CD4-positive, alpha-beta T cell (primary cell): ENCODE measurements around the gene LAMA3. TPM values are rescaled to one million over a fixed set of nuclear protein-coding genes. Genes with fewer than 3 reads are reported as not detected.
A peak's percentile ranks its signal among the peaks of the same experiment; 100 is the strongest.

ENCODE experiments used
- ATAC-seq: fragments of 200-7000 bp; cut with Tn5 transposase; one replicate; pipeline ENCODE4 v1.10.0; 2022; ENCODE audit warnings: mild to moderate bottlenecking; ENCODE audit not compliant: poor library complexity
- CTCF ChIA-PET: fragments of 350-600 bp; sonication (Branson Sonifier 250); formaldehyde crosslinking; loops from one replicate; lab custom pipeline; 2021; ENCODE audit warnings: antibody characterized with exemption, inconsistent platforms; lab: Charles Lee
- POLR2A ChIA-PET: fragments of 350-600 bp; sonication (Branson Sonifier 250); formaldehyde crosslinking; loops from one replicate; lab custom pipeline; 2021; ENCODE audit warnings: antibody characterized with exemption, inconsistent platforms; lab: Charles Lee
- DNase-seq, 14 experiments: peaks; one replicate each; pipeline ENCODE4 v3.0.0-alpha.2; 2013 to 2020; ENCODE audit warnings: mixed read lengths in 2 of 14
- H3K27ac ChIP-seq, 2 donors: one replicate each; pipeline versions ENCODE4 v1.5.1 to v1.7.0; 2013; ENCODE audit warnings: low read length in 2 of 2, low read depth in 1 of 2, mild to moderate bottlenecking in 1 of 2
- H3K27me3 ChIP-seq, 2 experiments: 1 replicate in 1 of 2; 2 replicates in 1 of 2; pipeline versions ENCODE4 v1.6.1 to v1.7.0; 2013; ENCODE audit warnings: low read length in 2 of 2, control low read depth in 1 of 2, mild to moderate bottlenecking in 1 of 2, moderate library complexity in 1 of 2; ENCODE audit not compliant: insufficient read depth in 2 of 2, control insufficient read depth in 1 of 2
- H3K36me3 ChIP-seq: one replicate; pipeline ENCODE4 v1.6.1; 2013; ENCODE audit warnings: low read length, control low read depth; ENCODE audit not compliant: insufficient read depth
- H3K4me1 ChIP-seq: one replicate; pipeline ENCODE4 v1.6.1; 2013; ENCODE audit warnings: low read length, control low read depth; ENCODE audit not compliant: insufficient read depth
- H3K4me3 ChIP-seq: one replicate; pipeline ENCODE4 v1.5.1; 2013; ENCODE audit warnings: mild to moderate bottlenecking, low read length, moderate library complexity
- H3K9me3 ChIP-seq, 2 experiments: 1 replicate in 1 of 2; 2 replicates in 1 of 2; pipeline versions ENCODE4 v1.6.1 to v1.7.0; 2013; ENCODE audit warnings: low read length in 2 of 2, mild to moderate bottlenecking in 2 of 2, control low read depth in 1 of 2, moderate library complexity in 1 of 2; ENCODE audit not compliant: control insufficient read depth in 1 of 2, insufficient read depth in 1 of 2
- H3K27ac Mint-ChIP-seq: one replicate; pipeline ENCODE4 v1.8.0; 2020; ENCODE audit warnings: mixed read lengths
- H3K27me3 Mint-ChIP-seq: one replicate; pipeline ENCODE4 v1.8.0; 2021; ENCODE audit warnings: mixed read lengths
- H3K36me3 Mint-ChIP-seq: one replicate; pipeline ENCODE4 v1.8.0; 2021; ENCODE audit warnings: low read depth, mixed read lengths
- H3K4me1 Mint-ChIP-seq: one replicate; pipeline ENCODE4 v1.8.0; 2021; ENCODE audit warnings: low read depth, mixed read lengths
- H3K4me3 Mint-ChIP-seq: one replicate; pipeline ENCODE4 v1.8.0; 2020; ENCODE audit warnings: mild to moderate bottlenecking, mixed read lengths
- H3K9me3 Mint-ChIP-seq: one replicate; pipeline ENCODE4 v1.8.0; 2020; ENCODE audit warnings: mixed read lengths
- intact Hi-C, 2 experiments: fragments of 100-400 bp; cut with DNase I in 1 of 2; cut with micrococcal nuclease in 1 of 2; formaldehyde crosslinking; loops; one replicate each; pipeline versions ENCODE4 v1.15.1 to v1.9.0; 2023 to 2025; cut with DNase I, micrococcal nuclease
- total RNA-seq, 174 experiments: library from RNA in 2 of 174; stranded (reverse) in 2 of 174; gene quantifications; one replicate each; pipeline ENCODE4 v1.2.3 and lab custom pipeline; 2021 to 2026
- TF ChIP-seq, protein P1 (sequence below): fragments of 200-600 bp; IDR thresholded peaks from one replicate; pipeline ENCODE4 v1.8.0; 2022; ENCODE audit warnings: antibody characterized with exemption, mild to moderate bottlenecking

Gene LAMA3
- total RNA-seq, 2 experiments from 2014 or later = 0.19 TPM; not detected in 1

GRCh38 chr18:23824669-23825068 lies 135.4 kb downstream of the LAMA3 start:
- H3K27me3 Mint-ChIP-seq = no peaks in the 10 kb centered on the region
- H3K27me3 ChIP-seq = no peaks in the 10 kb centered on the region
- ChIA-PET POLR2A (no interaction called here), CTCF (interaction anchor here (1.5 to 1.6 kb wide), 2 partner anchors 94 to 295 kb away, joined by 4 to 7 read pairs; no protein-coding TSS in a partner anchor)
- no peaks in the 10 kb centered on the region for H3K36me3 ChIP-seq
- H3K4me1 Mint-ChIP-seq = peaks cover 33% of the 10 kb centered on the region
- no peak overlapping the region for H3K27ac Mint-ChIP-seq
- H3K27ac ChIP-seq = no peak overlapping the region
- no peaks in the 10 kb centered on the region for H3K9me3 Mint-ChIP-seq
- intact Hi-C loops = loop anchor here (1.0 to 5.0 kb wide), 5 partner anchors 94 to 294 kb away; partner anchors contain the start of gene TTC39C (in 1 of the 2)
- H3K9me3 ChIP-seq = no peaks in the 10 kb centered on the region
- no peak for DNase-seq
- H3K4me3 ChIP-seq = no peak overlapping the region
- no peak overlapping the region for H3K4me3 Mint-ChIP-seq
- TF ChIP-seq, protein P1, sequence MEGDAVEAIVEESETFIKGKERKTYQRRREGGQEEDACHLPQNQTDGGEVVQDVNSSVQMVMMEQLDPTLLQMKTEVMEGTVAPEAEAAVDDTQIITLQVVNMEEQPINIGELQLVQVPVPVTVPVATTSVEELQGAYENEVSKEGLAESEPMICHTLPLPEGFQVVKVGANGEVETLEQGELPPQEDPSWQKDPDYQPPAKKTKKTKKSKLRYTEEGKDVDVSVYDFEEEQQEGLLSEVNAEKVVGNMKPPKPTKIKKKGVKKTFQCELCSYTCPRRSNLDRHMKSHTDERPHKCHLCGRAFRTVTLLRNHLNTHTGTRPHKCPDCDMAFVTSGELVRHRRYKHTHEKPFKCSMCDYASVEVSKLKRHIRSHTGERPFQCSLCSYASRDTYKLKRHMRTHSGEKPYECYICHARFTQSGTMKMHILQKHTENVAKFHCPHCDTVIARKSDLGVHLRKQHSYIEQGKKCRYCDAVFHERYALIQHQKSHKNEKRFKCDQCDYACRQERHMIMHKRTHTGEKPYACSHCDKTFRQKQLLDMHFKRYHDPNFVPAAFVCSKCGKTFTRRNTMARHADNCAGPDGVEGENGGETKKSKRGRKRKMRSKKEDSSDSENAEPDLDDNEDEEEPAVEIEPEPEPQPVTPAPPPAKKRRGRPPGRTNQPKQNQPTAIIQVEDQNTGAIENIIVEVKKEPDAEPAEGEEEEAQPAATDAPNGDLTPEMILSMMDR = no peak
- no peaks in the 10 kb centered on the region for H3K36me3 Mint-ChIP-seq
- peaks cover 15% of the 10 kb centered on the region for H3K4me1 ChIP-seq
- no peak for ATAC-seq

DNA sequence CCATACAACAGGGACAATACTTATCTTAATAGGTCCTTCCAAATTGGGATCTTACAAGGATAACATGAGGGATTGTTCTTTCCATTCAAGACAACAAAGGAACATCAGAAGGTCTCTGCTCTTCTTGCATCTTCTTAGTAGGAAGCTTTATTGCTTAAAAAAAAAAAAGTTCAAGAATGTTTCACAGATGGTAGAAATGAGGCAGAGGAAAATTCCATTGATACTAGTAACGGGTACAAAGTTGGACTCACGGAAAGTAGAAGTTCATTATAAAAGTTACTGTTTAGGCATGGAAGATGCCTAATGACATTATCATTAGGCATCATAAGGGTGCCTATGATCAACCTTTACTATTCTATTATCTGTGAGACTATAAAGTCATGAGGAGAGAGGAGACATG lies 136.2 kb downstream of the LAMA3 start:
- DNase-seq (no peak), ATAC-seq (no peak)
- Mint-ChIP-seq H3K4me1 (peaks cover 33% of the 10 kb centered on the region), H3K9me3 (no peaks in the 10 kb centered on the region), H3K27me3 (no peaks in the 10 kb centered on the region), H3K4me3 (no peak overlapping the region), H3K27ac (no peak overlapping the region), H3K36me3 (no peaks in the 10 kb centered on the region)
- intact Hi-C loops = loop anchor here in 1 of 2 experiments (2.0 to 5.0 kb wide), 2 partner anchors 187 to 293 kb away; partner anchors contain the start of gene TTC39C
- Histone ChIP-seq H3K9me3 (no peaks in the 10 kb centered on the region), H3K4me3 (no peak overlapping the region), H3K27ac (no peak overlapping the region), H3K27me3 (no peaks in the 10 kb centered on the region), H3K4me1 (peaks cover 15% of the 10 kb centered on the region), H3K36me3 (no peaks in the 10 kb centered on the region)
- ChIA-PET CTCF (interaction anchor here (0.6 kb wide), 1 partner anchor 93 kb away, joined by 3 read pairs; no protein-coding TSS in a partner anchor), POLR2A (interaction anchor here (0.6 kb wide), 1 partner anchor 306 kb away, joined by 3 read pairs; no protein-coding TSS in a partner anchor)
- TF ChIP-seq, protein P1 = no peak

DNA sequence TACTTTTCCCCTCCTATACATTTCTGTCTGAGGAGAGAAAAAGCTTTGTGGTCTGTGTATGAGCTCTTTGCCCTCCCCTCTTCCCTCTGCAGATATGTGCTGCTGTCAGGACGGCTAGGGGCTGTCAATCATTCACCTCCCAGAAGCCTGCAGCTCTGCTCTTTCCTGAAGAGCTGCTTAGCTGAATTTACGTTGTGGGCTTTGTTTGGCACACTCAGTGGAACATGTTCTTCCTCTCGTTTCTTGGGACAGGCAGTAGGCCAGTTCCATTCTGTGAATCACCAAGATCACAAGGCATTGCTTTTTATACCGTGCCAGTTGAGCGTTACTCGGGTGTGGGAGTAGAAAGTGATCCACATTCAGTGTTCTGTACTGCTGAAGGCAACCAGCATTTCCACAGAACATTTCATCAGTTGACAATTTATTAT lies 136.7 kb downstream of the LAMA3 start:
- intact Hi-C loops = loop anchor here in 1 of 2 experiments (2.0 to 5.0 kb wide), 2 partner anchors 186 to 293 kb away; partner anchors contain the start of gene TTC39C
- CTCF ChIA-PET = interaction anchor here (0.6 kb wide), 1 partner anchor 92 kb away, joined by 3 read pairs; no protein-coding TSS in a partner anchor

More for the DNA sequence above, 136.7 kb downstream of the LAMA3 start:
- Mint-ChIP-seq H3K4me1 (peaks cover 33% of the 10 kb centered on the region), H3K27me3 (no peaks in the 10 kb centered on the region), H3K36me3 (no peaks in the 10 kb centered on the region), H3K27ac (peak overlapping the region; percentile 11), H3K9me3 (no peaks in the 10 kb centered on the region), H3K4me3 (no peak overlapping the region)
- POLR2A ChIA-PET = no interaction called here
- Histone ChIP-seq H3K4me1 (peaks cover 15% of the 10 kb centered on the region), H3K9me3 (no peaks in the 10 kb centered on the region), H3K4me3 (no peak overlapping the region), H3K27me3 (no peaks in the 10 kb centered on the region), H3K27ac (no peak overlapping the region), H3K36me3 (no peaks in the 10 kb centered on the region)
- DNase-seq = peak in 1 of 14 experiments; percentile 5
- peak; percentile 12 for ATAC-seq
- TF ChIP-seq, protein P1 = no peak
